Spleen (tissue), 11 donors: Measurements from ENCODE around the gene ZRANB1. TPM values are rescaled to one million over a fixed set of nuclear protein-coding genes. Genes with fewer than 3 reads are reported as not detected.

Experiments
- DNase-seq: peaks from one replicate; pipeline ENCODE4 v3.0.0-alpha.2; 2020
- H3K27ac ChIP-seq, 8 donors: fragments of 200-600 bp; sonication (generic) in 7 of 8; 1 replicate in 4 of 8; 2 replicates in 4 of 8; pipeline versions ENCODE4 v1.5.0 to v1.8.0; 2016 to 2021; ENCODE audit warnings: inconsistent platforms in 4 of 8, mild to moderate bottlenecking in 4 of 8, moderate library complexity in 1 of 8
- H3K27me3 ChIP-seq, 7 donors: fragments of 200-600 bp; sonication (generic) in 6 of 7; replicated peaks in 1 of 7; 1 replicate in 4 of 7; 2 replicates in 3 of 7; pipeline versions ENCODE4 v1.5.0 to v1.8.0; 2016 to 2021; ENCODE audit warnings: inconsistent platforms in 3 of 7, mild to moderate bottlenecking in 1 of 7
- H3K36me3 ChIP-seq, 6 donors: fragments of 200-600 bp; sonication (generic) in 5 of 6; 1 replicate in 4 of 6; 2 replicates in 2 of 6; pipeline versions ENCODE4 v1.5.0 to v1.8.0; 2016 to 2021; ENCODE audit warnings: inconsistent platforms in 2 of 6
- H3K4me1 ChIP-seq, 6 donors: fragments of 200-600 bp; sonication (generic) in 5 of 6; 1 replicate in 3 of 6; 2 replicates in 3 of 6; pipeline versions ENCODE4 v1.5.0 to v1.8.0; 2016 to 2021; ENCODE audit warnings: inconsistent platforms in 3 of 6
- H3K4me3 ChIP-seq, 8 donors: fragments of 200-600 bp; sonication (generic) in 7 of 8; 1 replicate in 4 of 8; 2 replicates in 4 of 8; pipeline versions ENCODE4 v1.5.0 to v1.8.0; 2016 to 2021; ENCODE audit warnings: inconsistent platforms in 4 of 8, mild to moderate bottlenecking in 4 of 8, moderate library complexity in 2 of 8
- H3K9me3 ChIP-seq, 8 donors: fragments of 200-600 bp; sonication (generic) in 7 of 8; 1 replicate in 4 of 8; 2 replicates in 4 of 8; pipeline versions ENCODE4 v1.5.0 to v1.8.0; 2016 to 2021; ENCODE audit warnings: inconsistent platforms in 4 of 8
- CTCF ChIP-seq, 11 experiments: fragments of 200-600 bp in 7 of 11; fragments of 450-650 bp in 4 of 11; sonication (generic) in 4 of 11; IDR thresholded peaks in 8 of 11; conservative IDR thresholded peaks in 3 of 11; 1 replicate in 7 of 11; 2 replicates in 4 of 11; pipeline versions ENCODE4 v1.4.0 to v1.8.0; 2016 to 2021; ENCODE audit warnings: antibody characterized with exemption in 11 of 11, inconsistent platforms in 4 of 11, mild to moderate bottlenecking in 1 of 11
- POLR2A ChIP-seq, 3 donors: fragments of 450-650 bp; IDR thresholded peaks; one replicate each; pipeline ENCODE4 v1.5.1; 2017; ENCODE audit warnings: antibody characterized with exemption in 3 of 3, mild to moderate bottlenecking in 1 of 3
- POLR2AphosphoS5 ChIP-seq, 3 donors: sonication (generic); formaldehyde crosslinking; IDR thresholded peaks; one replicate each; pipeline ENCODE4 v1.5.1; 2017; ENCODE audit warnings: antibody characterized with exemption in 3 of 3
- WGBS, 5 donors: extraction: QIAGEN DNeasy Blood & Tissue Kit in 3 of 5; methylation state at CpG; one replicate each; pipeline versions ENCODE4 v1.1.5 to v1.1.7; 2013 to 2018; 5-methylcytosine and 5-hydroxymethylcytosine counted together
- intact Hi-C: fragments of 100-400 bp; cut with DNase I; formaldehyde crosslinking; loops from one replicate; pipeline ENCODE4 v1.15.0; 2023; ENCODE audit warnings: low total_unique reads
- polyA plus RNA-seq, 3 donors: library from polyadenylated mRNA; stranded (reverse); fragments of 200-250 nt; gene quantifications; one replicate each; pipeline ENCODE4 v1.2.1, GENCODE V29; 2013
- total RNA-seq, 7 donors: library from RNA; depleted of rRNA in 3 of 7; stranded (reverse); fragments of >200 nt in 3 of 7; fragmentation: NEBNext Ultra II Directional in 4 of 7; extraction: Animal tissue kit (Norgen Biotek cat#: 25700) in 4 of 7; gene quantifications; one replicate each; pipeline versions ENCODE4 v1.1.0 to v1.2.1, GENCODE V29; 2016 to 2021
- donor health status: healthy with polysubstance abuse.
- donor health status: DM: no; HTN: no; CAD: no; lungs with moderate emphysema.
- donor health status: DM: no; HTN: no; CAD: no.
- donor health status: Bipolar disorder and iron deficiency.
- donor health status: healthy.
- donor health status: DM: no; HTN: no; CAD: no.
- donor health status: DM: yes; HTN: yes; CAD: no.

Gene ZRANB1
- total and polyA plus RNA-seq, 10 donors = 5.0 to 28.8 (median 17.7) TPM

GRCh38 chr10:124999433-125000365 is 57.8 kb downstream of the ZRANB1 start:
- no peak for TF ChIP-seq CTCF (IDR thresholded peaks at IDR 0.05 in 8 of 11, conservative IDR thresholded peaks at IDR 0.05 in 3 of 11)
- TF ChIP-seq POLR2AphosphoS5 (IDR thresholded peaks at IDR 0.05) = peak; percentile 12 to 64 (median 14)
- no peak for TF ChIP-seq POLR2A (IDR thresholded peaks at IDR 0.05)
- WGBS, 5 donors = 76 to 86% (median 83%) methylated on average over 18 to 29 of the region's 29 CpGs
- H3K27me3 ChIP-seq = no peaks in the 10 kb centered on the region
- peaks cover 5 to 63% (median 31%) of the 10 kb centered on the region in 6 donors for H3K4me1 ChIP-seq
- intact Hi-C loops = no loop called here
- no peak overlapping the region for H3K4me3 ChIP-seq
- peaks cover 0 to 98% (median 42%) of the 10 kb centered on the region in 6 donors for H3K36me3 ChIP-seq
- DNase-seq = peak; percentile 60
- no peaks in the 10 kb centered on the region for H3K9me3 ChIP-seq
- peak overlapping the region in 6 of 8 donors; percentile 26 to 65 (median 41) for H3K27ac ChIP-seq

- intact Hi-C loops = no loop called here
- Histone ChIP-seq H3K4me1 (peaks cover 5 to 72% (median 36%) of the 10 kb centered on the region in 6 donors), H3K4me3 (no peak overlapping the region), H3K27ac (peak overlapping the region in 4 of 8 donors; percentile 8 to 65 (median 41)), H3K27me3 (no peaks in the 10 kb centered on the region), H3K9me3 (no peaks in the 10 kb centered on the region), H3K36me3 (peaks cover 0 to 98% (median 35%) of the 10 kb centered on the region in 6 donors)
- WGBS, 5 donors = 67 to 80% (median 72%) methylated on average over 30 to 35 of the region's 35 CpGs
- TF ChIP-seq POLR2AphosphoS5 (IDR thresholded peaks at IDR 0.05) (no peak), POLR2A (IDR thresholded peaks at IDR 0.05) (no peak), CTCF (IDR thresholded peaks at IDR 0.05 in 8 of 11, conservative IDR thresholded peaks at IDR 0.05 in 3 of 11) (no peak)
- DNase-seq = no peak
Measured at GRCh38 chr10:125000366-125001312, 58.7 kb downstream of the ZRANB1 start.

GRCh38 chr10:125001313-125002046 is 59.6 kb downstream of the ZRANB1 start:
- Histone ChIP-seq H3K9me3 (no peaks in the 10 kb centered on the region), H3K27me3 (no peaks in the 10 kb centered on the region), H3K4me1 (peaks cover 5 to 79% (median 38%) of the 10 kb centered on the region in 6 donors), H3K27ac (peak overlapping the region in 2 of 8 donors; percentile 26 to 45), H3K4me3 (no peak overlapping the region), H3K36me3 (peaks cover 0 to 98% (median 31%) of the 10 kb centered on the region in 6 donors)
- intact Hi-C loops = no loop called here
- DNase-seq = peak; percentile 54
- WGBS, 5 donors = 81 to 88% (median 84%) methylated on average over 13 to 21 of the region's 21 CpGs
- TF ChIP-seq POLR2AphosphoS5 (IDR thresholded peaks at IDR 0.05) (no peak), CTCF (IDR thresholded peaks at IDR 0.05 in 8 of 11, conservative IDR thresholded peaks at IDR 0.05 in 3 of 11) (no peak), POLR2A (IDR thresholded peaks at IDR 0.05) (no peak)
